GM21786 (cell line): ENCODE measurements around the gene MNX1.

Source experiments
- ATAC-seq: cut with Tn5 transposase; IDR thresholded peaks from one replicate; pipeline ENCODE4 v1.9.1; 2021; ENCODE audit not compliant: unreplicated experiment

MNX1 gene

GRCh38 chr7:156979711-156980110 is 30.8 kb downstream of the MNX1 start:
- no peak for ATAC-seq

GRCh38 chr7:156979007-156979606 is 31.4 kb downstream of the MNX1 start:
- ATAC-seq = no peak

DNA sequence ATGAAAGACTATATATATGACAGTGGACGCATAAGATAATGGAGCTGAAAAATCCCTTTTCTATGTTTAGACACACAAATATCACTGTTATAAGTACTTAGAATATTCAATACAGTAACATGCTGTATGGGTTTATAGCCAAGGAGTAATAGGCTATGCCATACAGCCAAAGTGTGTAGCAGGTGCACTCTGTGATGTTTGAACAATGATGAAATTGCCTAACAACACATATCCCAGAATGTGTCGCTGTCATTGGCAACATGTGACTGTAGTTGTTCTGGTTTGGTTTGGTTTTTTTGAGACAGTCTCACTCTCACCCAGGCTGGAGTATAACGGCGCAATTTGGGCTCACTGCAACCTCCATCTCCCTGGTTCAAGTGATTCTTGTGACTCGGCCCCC is 34.8 kb downstream of the MNX1 start:
- no peak for ATAC-seq

GRCh38 chr7:156969972-156970420 is 40.5 kb downstream of the MNX1 start:
- ATAC-seq = no peak

DNA sequence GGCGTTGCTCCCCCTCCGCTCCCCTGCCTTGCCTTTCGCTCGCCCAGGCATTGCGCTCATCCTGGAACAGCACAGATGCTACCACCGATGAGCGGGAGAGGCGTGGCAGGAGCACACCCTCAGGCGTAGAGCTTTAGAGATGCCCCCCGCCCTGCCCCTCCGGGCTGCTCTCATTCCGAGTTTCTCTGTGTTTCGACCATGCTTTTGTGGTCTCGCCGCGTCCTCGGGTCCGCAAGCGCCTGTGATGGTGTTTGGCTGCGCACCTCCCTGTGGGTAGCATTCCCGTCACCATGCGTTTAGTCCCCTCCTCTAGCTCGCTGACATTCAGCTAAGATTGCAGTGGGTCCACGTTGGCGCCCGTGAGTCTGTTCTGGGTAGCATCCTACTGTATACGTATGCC is 42.3 kb downstream of the MNX1 start:
- no peak for ATAC-seq

DNA sequence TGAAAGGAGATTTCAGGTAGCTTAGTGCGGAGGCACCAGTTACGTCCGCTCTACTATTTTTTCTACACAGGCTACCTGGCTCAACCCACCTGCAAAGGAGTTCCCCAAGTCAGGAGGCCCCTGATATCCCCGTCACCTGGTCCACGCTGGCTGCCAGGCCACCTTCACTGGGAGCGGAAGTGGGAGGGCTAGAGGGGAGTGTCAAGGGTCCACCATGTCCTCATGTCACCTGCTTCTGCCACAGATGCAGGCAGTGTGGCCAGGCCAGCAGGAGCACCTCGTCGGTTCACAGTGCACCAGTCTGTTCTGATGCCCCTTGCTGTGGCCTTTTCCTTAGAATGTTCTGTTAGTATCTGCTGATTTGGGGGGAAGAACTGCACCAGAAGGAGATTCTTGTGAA is 44.1 kb downstream of the MNX1 start:
- ATAC-seq = no peak

DNA sequence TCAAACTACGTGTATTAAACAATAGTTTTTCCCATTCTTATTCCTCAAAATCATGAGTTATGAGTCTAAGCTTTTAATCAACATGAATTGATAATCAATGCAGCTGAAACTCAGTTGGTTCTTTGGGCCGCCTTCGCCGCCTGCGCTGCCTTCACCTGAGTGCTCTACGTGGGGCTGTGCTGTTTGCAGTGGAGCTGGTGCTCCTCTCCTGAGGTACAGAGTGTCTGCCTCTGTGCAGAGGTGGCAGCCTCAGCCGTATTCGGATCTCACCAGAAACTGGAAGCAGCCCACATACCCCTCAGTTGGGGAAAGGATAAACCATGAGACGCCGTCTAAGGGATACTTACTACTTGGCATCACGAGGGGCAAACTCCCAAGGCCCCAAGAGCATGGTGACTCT is 45.5 kb downstream of the MNX1 start:
- ATAC-seq = no peak

DNA sequence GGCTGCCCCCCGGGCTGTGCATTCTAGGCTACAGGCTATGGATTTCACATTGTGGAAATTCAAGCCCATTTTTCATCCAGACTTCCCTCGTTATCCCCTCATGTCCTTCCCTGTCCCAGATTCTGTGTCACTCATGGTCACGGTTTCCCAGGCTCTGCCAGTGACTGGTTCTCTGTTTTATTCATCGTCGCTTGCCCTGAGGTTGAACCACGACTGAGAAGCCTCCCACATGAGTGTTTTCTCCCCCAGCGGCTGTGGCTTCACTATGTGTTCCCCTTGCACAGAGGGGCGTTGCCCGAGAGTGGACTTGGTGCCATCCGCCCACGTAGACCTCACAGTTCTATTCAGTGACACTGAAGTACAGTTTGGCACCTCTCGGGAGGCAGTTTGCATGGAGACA is 47.0 kb downstream of the MNX1 start:
- no peak for ATAC-seq

GRCh38 chr7:156962897-156963296 is 47.6 kb downstream of the MNX1 start:
- ATAC-seq = no peak

DNA sequence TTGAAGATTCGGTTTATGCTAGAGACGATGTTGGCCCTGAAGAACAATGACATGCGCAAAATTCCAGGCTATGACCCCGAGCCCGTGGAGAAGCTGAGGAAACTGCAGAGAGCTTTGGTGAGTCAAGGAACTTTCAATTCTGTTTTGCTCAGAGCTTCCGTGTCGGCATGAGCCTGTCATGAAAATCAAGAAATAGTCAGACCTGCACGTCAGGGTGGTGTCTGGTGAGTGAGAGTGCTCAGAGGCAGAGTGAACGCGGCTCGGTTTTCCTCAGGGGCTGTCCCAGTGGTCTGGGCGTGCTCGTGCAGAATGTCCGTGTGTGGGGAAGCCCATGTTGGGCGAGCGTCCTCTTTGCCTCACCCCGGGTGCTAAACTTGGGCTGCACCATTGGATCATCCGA is 48.3 kb downstream of the MNX1 start:
- ATAC-seq = no peak

GRCh38 chr7:156956727-156957126 is 53.7 kb downstream of the MNX1 start:
- ATAC-seq = no peak

- ATAC-seq = no peak
Measured at GRCh38 chr7:156954941-156955340, 55.5 kb downstream of the MNX1 start.
